GM12864 (cell line): ENCODE results near the gene ZHX3.

Source experiments
- DNase-seq: peaks from one replicate; pipeline ENCODE4 v3.0.0-alpha.2; 2011; ENCODE audit warnings: low read depth
- H3K4me3 ChIP-seq: 2 replicates; pipeline ENCODE4 v1.5.1; 2011; ENCODE audit warnings: mild to moderate bottlenecking, low read depth, low read length, control low read depth
- TF ChIP-seq, protein P1 (sequence below): IDR thresholded peaks from 2 replicates; pipeline ENCODE4 v1.5.1; 2011; ENCODE audit warnings: low read depth, mild to moderate bottlenecking, moderate library complexity, low read length, control low read depth, inconsistent platforms; ENCODE audit errors: missing control alignments

Gene ZHX3

DNA sequence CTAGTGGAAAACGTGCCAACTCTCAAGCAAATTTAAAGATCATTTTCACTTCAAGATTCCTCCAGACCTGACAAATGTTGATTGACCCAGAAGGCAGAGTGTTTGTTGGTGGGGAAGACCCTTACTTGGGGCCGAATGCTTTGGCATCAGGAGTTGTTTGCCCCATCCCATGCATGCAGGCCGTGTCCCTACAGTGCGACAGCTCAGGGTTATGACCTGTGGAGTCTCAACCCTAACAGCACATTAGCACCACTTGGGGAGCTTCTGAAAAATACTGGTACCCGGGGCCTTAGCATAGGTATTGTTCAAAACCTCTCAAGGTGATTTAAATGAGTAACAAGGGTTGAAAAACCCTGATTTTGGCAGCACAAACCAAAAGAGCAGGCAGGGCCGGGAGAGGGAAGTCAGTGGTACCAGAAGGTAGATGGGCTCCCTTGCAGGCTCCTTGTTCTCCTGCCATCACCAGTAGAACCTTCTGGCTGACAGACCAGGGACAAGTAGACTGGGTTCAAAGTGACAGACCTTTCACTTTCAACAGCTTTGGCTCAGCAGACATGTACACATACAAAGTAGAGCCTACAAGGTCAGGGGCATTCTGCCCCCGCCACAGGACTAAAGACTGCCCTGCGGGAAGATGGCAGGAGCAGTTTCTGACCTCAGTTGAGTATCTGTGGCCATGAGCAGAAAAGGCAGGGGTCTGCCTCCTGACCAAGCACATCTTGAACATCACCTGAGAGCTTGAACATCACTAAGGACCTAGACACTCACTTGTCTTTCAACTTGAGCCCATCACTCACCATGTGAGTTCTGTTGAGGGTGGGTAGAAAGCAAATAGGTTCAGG, 140.6 kb downstream of the ZHX3 start:
- no peak for DNase-seq
- TF ChIP-seq, protein P1, sequence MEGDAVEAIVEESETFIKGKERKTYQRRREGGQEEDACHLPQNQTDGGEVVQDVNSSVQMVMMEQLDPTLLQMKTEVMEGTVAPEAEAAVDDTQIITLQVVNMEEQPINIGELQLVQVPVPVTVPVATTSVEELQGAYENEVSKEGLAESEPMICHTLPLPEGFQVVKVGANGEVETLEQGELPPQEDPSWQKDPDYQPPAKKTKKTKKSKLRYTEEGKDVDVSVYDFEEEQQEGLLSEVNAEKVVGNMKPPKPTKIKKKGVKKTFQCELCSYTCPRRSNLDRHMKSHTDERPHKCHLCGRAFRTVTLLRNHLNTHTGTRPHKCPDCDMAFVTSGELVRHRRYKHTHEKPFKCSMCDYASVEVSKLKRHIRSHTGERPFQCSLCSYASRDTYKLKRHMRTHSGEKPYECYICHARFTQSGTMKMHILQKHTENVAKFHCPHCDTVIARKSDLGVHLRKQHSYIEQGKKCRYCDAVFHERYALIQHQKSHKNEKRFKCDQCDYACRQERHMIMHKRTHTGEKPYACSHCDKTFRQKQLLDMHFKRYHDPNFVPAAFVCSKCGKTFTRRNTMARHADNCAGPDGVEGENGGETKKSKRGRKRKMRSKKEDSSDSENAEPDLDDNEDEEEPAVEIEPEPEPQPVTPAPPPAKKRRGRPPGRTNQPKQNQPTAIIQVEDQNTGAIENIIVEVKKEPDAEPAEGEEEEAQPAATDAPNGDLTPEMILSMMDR = no peak
- no peak overlapping the region for H3K4me3 ChIP-seq

DNA sequence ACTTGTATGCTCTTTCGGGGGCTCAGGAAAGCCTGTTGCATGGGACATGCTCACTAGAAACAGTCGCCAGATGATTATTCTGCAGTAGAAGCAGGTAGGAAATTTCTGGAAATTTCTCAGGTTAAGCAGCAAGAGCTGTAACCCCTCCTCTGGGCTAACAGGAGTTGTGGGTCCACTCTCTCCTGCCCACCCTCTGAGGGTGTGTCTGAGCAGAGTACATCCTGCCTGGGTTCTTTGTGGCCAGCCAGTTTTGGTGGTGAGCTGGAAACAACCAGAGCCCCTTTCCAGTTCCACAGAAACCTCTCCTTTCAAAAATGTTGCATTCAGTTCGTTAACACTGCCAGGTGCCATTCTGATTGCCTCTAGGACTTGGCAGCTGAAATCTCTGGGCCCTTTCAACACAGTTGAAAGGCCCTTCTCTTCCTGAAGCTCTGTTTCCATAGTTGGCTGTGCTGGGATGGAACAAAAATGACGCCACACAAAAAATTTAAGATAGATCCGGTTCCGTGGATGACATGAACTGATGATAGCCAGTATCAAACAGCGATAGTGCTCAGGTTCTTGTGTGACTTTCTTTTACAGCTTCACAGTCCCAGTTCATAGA, 141.7 kb downstream of the ZHX3 start:
- no peak for DNase-seq
- no peak overlapping the region for H3K4me3 ChIP-seq
- TF ChIP-seq, protein P1 = no peak

DNA sequence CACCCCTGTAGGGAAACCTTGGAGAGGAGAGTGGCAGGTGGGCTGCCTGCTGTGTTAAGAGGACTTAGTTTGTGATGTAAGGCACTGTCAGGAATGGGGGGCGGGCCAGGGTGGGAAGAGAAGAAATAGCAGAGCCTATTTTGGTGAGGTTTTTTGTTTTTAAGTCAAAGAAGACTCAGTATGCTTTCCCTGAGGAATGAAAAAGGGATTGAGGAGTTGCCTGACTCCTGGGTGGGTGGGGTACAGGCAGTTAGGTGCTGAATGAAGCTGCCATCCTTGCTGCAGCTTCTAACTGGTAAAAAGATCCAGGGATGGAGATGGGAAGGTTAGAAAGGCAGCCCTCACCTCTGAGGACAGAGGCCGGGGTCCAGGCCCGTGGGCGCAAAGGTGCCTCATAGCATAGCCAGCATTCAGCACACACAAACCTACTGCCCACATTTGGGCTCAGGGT, 142.3 kb downstream of the ZHX3 start:
- H3K4me3 ChIP-seq = no peak overlapping the region
- no peak for DNase-seq
- TF ChIP-seq, protein P1 = no peak

DNA sequence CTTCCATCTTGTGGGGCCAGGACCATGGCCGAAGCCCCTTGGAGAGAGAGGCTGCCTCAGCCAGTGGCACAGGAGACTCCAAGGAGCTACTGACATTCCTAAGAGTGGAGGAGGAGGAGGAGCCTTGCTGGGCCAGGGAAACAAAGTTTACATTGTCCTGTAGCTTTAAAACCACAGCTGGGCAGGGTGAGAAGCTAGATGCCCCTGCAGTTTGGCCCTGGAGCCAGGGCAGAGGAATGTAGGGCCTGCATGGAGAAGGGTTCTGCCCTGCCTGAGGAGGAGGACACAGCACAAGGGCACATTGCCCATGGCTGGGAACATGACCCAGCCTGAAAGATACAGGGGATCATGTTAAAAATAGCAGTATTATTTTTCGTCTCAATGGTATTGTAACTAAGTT, 142.7 kb downstream of the ZHX3 start:
- no peak for DNase-seq
- H3K4me3 ChIP-seq = no peak overlapping the region
- TF ChIP-seq, protein P1 = no peak

DNA sequence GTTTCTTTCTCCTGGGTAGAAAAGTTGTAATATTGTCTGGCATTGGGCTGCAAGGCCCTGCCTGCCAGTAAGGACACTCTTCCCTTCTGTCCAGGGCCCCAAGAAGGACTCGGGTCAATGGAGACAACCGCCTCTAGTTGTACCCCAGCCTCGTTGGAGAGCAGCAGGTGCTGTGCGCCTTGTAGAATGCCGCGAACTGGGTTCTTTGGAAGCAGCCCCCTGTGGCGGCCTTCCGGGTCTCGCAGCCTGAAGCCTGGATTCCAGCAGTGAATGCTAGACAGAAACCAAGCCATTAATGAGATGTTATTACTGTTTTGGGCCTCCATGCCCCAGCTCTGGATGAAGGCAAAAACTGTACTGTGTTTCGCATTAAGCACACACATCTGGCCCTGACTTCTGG, 143.2 kb downstream of the ZHX3 start:
- DNase-seq = no peak
- H3K4me3 ChIP-seq = no peak overlapping the region
- TF ChIP-seq, protein P1 = no peak

DNA sequence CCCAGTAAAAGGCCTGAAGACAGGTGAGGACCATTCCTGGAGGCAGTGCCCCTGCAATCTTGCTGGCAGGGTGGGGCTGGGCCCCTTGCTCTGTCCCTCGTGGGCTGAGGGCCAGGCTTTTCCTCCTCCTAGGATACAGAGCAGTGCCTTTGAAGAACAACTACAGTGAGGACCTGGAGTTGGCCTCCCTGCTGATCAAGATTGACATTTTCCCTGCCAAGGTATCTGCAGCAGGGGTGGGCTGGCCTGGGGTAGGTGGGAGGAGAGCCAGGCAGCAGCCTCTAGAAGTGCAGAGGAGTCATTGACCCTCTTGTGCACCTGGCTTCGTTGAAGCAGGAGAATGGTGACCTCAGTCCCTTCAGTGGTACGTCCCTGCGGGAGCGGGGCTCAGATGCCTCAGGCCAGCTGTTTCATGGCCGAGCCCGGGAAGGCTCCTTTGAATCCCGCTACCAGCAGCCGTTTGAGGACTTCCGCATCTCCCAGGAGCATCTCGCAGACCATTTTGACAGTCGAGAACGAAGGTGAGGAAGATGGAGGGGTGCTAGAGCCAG, 143.7 kb downstream of the ZHX3 start:
- DNase-seq = no peak
- TF ChIP-seq, protein P1 = no peak
- H3K4me3 ChIP-seq = no peak overlapping the region
